Ishikawa (cell line): ENCODE measurements around the gene PADI2.

Experiments
- CEBPB ChIP-seq: IDR thresholded peaks from 2 replicates; pipeline ENCODE4 v1.6.1; 2012
- CREB1 ChIP-seq: IDR thresholded peaks from 2 replicates; pipeline ENCODE4 v1.6.1; 2012; ENCODE audit warnings: low read depth
- EGR1 ChIP-seq: IDR thresholded peaks from 2 replicates; pipeline ENCODE4 v1.6.1; 2012
- EP300 ChIP-seq: IDR thresholded peaks from 2 replicates; pipeline ENCODE4 v1.6.1; 2012; ENCODE audit warnings: borderline replicate concordance
- FOXM1 ChIP-seq: IDR thresholded peaks from 2 replicates; pipeline ENCODE4 v1.6.1; 2012; ENCODE audit warnings: low read depth, borderline replicate concordance
- MAX ChIP-seq: IDR thresholded peaks from 2 replicates; pipeline ENCODE4 v1.6.1; 2012
- NFIC ChIP-seq: IDR thresholded peaks from 2 replicates; pipeline ENCODE4 v1.6.1; 2012
- RAD21 ChIP-seq: IDR thresholded peaks from 2 replicates; pipeline ENCODE4 v1.6.1; 2012; ENCODE audit warnings: low read depth
- REST ChIP-seq: IDR thresholded peaks from 2 replicates; pipeline ENCODE4 v1.6.1; 2012; ENCODE audit warnings: low read depth, mild to moderate bottlenecking
- TAF1 ChIP-seq: IDR thresholded peaks from 2 replicates; pipeline ENCODE4 v1.6.1; 2012; ENCODE audit warnings: low read depth, mild to moderate bottlenecking
- TCF12 ChIP-seq: IDR thresholded peaks from 2 replicates; pipeline ENCODE4 v1.6.1; 2012; ENCODE audit warnings: low read depth
- TEAD4 ChIP-seq: IDR thresholded peaks from 2 replicates; pipeline ENCODE4 v1.6.1; 2012
- USF1 ChIP-seq: IDR thresholded peaks from 2 replicates; pipeline ENCODE4 v1.6.1; 2012
- YY1 ChIP-seq: IDR thresholded peaks from 2 replicates; pipeline ENCODE4 v1.6.1; 2012; ENCODE audit warnings: low read depth
- ZBTB7A ChIP-seq: IDR thresholded peaks from 2 replicates; pipeline ENCODE4 v1.6.1; 2012; ENCODE audit warnings: low read depth

Gene PADI2

GRCh38 chr1:17141441-17142197 lies 22.4 kb upstream of the PADI2 start:
- no peak for TF ChIP-seq TEAD4
- no peak for TF ChIP-seq CREB1
- no peak for TF ChIP-seq RAD21

- TF ChIP-seq TCF12 (no peak), EGR1 (no peak), TAF1 (no peak), REST (no peak), NFIC (no peak), MAX (no peak), YY1 (no peak), EP300 (no peak)
Observed at GRCh38 chr1:17140279-17140678, 21.0 kb upstream of the PADI2 start.

- TF ChIP-seq NFIC: no peak
- TF ChIP-seq USF1: no peak
- no peak for TF ChIP-seq TCF12
- no peak for TF ChIP-seq CREB1
- no peak for TF ChIP-seq RAD21
- no peak for TF ChIP-seq EGR1
- TF ChIP-seq TEAD4: no peak
- no peak for TF ChIP-seq ZBTB7A
- TF ChIP-seq YY1: no peak
- no peak for TF ChIP-seq MAX
- no peak for TF ChIP-seq REST
- no peak for TF ChIP-seq CEBPB
- TF ChIP-seq TAF1: no peak
- no peak for TF ChIP-seq FOXM1
- TF ChIP-seq EP300: no peak
Observed at GRCh38 chr1:17139637-17140036, 20.4 kb upstream of the PADI2 start.

GRCh38 chr1:17137441-17137840 lies 18.2 kb upstream of the PADI2 start:
- TF ChIP-seq TCF12 (no peak), TEAD4 (no peak), USF1 (no peak), CREB1 (no peak), EGR1 (no peak), CEBPB (no peak), REST (no peak), MAX (no peak), TAF1 (no peak)
